Measurements from ENCODE around the gene CASZ1. TPM values are rescaled to one million over a fixed set of nuclear protein-coding genes. Genes with fewer than 3 reads are reported as not detected.

CASZ1 gene
- total and polyA plus RNA-seq, 9 of the 15 experiments (the other 6 are each of a cell fraction or from before 2014, with no cell fraction given), result 0.01 to 4.0 (median 0.76) TPM; not detected in 1

DNA sequence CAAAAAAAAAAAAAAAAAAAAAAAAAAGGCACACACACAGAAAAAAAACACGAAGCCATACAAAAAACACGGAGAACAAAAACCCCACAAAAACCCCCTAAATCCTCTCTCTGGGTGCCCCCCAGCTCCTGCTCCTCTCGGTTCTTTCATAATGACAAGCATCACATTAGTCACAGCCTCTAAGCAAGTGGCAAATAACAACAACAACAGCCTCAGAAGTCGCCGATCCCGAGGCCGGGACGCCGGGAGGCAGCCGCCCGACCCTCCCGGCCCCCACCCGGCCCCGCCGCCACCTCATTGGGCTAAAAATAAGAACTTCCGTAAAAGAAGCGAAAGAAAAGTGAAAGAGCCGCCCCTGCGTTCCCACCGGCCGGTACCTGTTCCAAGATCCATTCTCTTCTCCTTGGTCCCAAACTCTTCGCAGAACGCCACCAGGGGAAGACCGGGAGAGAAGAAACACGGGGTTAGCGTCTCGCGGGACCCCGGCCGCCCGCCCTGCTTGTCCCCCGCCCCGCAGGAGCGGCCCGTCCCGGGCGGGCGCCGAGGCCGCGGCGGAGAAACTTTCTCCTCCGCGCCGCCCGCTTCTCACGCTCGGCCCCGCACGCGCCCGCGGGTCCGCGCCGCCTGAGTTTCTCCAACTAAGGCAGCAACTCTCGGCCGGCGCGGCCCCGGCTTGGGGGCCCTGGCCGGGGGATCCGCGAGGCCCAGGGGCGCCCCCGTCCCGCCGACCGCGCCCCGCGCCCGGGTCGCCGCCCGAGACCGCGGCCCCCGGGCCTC, 102.8 kb downstream of the CASZ1 start (continued):
- TF ChIP-seq, protein P1, sequence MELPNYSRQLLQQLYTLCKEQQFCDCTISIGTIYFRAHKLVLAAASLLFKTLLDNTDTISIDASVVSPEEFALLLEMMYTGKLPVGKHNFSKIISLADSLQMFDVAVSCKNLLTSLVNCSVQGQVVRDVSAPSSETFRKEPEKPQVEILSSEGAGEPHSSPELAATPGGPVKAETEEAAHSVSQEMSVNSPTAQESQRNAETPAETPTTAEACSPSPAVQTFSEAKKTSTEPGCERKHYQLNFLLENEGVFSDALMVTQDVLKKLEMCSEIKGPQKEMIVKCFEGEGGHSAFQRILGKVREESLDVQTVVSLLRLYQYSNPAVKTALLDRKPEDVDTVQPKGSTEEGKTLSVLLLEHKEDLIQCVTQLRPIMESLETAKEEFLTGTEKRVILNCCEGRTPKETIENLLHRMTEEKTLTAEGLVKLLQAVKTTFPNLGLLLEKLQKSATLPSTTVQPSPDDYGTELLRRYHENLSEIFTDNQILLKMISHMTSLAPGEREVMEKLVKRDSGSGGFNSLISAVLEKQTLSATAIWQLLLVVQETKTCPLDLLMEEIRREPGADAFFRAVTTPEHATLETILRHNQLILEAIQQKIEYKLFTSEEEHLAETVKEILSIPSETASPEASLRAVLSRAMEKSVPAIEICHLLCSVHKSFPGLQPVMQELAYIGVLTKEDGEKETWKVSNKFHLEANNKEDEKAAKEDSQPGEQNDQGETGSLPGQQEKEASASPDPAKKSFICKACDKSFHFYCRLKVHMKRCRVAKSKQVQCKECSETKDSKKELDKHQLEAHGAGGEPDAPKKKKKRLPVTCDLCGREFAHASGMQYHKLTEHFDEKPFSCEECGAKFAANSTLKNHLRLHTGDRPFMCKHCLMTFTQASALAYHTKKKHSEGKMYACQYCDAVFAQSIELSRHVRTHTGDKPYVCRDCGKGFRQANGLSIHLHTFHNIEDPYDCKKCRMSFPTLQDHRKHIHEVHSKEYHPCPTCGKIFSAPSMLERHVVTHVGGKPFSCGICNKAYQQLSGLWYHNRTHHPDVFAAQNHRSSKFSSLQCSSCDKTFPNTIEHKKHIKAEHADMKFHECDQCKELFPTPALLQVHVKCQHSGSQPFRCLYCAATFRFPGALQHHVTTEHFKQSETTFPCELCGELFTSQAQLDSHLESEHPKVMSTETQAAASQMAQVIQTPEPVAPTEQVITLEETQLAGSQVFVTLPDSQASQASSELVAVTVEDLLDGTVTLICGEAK (IDR thresholded peaks at IDR 0.05), result peak; percentile 52; the same call in 1 of the 2 replicates
- TF ChIP-seq, protein P1 (CRISPR knock-in tag; IDR thresholded peaks at IDR 0.05), result no peak
- TF ChIP-seq ZBTB7A (IDR thresholded peaks at IDR 0.05; ENCODE audit: borderline replicate concordance, control insufficient read depth, low read depth, low read length), result peak; percentile 40; the same call in 1 of the 2 replicates
- TF ChIP-seq, protein P2, sequence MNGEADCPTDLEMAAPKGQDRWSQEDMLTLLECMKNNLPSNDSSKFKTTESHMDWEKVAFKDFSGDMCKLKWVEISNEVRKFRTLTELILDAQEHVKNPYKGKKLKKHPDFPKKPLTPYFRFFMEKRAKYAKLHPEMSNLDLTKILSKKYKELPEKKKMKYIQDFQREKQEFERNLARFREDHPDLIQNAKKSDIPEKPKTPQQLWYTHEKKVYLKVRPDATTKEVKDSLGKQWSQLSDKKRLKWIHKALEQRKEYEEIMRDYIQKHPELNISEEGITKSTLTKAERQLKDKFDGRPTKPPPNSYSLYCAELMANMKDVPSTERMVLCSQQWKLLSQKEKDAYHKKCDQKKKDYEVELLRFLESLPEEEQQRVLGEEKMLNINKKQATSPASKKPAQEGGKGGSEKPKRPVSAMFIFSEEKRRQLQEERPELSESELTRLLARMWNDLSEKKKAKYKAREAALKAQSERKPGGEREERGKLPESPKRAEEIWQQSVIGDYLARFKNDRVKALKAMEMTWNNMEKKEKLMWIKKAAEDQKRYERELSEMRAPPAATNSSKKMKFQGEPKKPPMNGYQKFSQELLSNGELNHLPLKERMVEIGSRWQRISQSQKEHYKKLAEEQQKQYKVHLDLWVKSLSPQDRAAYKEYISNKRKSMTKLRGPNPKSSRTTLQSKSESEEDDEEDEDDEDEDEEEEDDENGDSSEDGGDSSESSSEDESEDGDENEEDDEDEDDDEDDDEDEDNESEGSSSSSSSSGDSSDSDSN (IDR thresholded peaks at IDR 0.05; ENCODE audit: borderline replicate concordance in 1 of 2, low read depth in 2 of 2, low read length in 2 of 2), result peak in 1 of 2 experiments; percentile 74; a peak in 1 of 4 replicates
- peak; percentile 30; the same call in 1 of the 2 replicates for TF ChIP-seq PHF8 (IDR thresholded peaks at IDR 0.05; ENCODE audit: borderline replicate concordance, low read length)
- TF ChIP-seq CXXC5 (CRISPR knock-in tag; IDR thresholded peaks at IDR 0.05), result peak; percentile 76
- TF ChIP-seq NONO (IDR thresholded peaks at IDR 0.05; ENCODE audit: low read depth in 2 of 2, low read length in 1 of 2), result 0 out of 4 replicates have a peak, but pooled peaks of 1 of the 2 experiments have one; percentile 31
- TF ChIP-seq, protein P3, sequence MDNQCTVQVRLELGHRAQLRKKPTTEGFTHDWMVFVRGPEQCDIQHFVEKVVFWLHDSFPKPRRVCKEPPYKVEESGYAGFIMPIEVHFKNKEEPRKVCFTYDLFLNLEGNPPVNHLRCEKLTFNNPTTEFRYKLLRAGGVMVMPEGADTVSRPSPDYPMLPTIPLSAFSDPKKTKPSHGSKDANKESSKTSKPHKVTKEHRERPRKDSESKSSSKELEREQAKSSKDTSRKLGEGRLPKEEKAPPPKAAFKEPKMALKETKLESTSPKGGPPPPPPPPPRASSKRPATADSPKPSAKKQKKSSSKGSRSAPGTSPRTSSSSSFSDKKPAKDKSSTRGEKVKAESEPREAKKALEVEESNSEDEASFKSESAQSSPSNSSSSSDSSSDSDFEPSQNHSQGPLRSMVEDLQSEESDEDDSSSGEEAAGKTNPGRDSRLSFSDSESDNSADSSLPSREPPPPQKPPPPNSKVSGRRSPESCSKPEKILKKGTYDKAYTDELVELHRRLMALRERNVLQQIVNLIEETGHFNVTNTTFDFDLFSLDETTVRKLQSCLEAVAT (IDR thresholded peaks at IDR 0.05), result 0 out of 4 replicates have a peak, but pooled peaks of 1 of the 2 experiments have one; percentile 53
- no peak for TF ChIP-seq KHSRP (IDR thresholded peaks at IDR 0.05)
- TF ChIP-seq, protein P4, sequence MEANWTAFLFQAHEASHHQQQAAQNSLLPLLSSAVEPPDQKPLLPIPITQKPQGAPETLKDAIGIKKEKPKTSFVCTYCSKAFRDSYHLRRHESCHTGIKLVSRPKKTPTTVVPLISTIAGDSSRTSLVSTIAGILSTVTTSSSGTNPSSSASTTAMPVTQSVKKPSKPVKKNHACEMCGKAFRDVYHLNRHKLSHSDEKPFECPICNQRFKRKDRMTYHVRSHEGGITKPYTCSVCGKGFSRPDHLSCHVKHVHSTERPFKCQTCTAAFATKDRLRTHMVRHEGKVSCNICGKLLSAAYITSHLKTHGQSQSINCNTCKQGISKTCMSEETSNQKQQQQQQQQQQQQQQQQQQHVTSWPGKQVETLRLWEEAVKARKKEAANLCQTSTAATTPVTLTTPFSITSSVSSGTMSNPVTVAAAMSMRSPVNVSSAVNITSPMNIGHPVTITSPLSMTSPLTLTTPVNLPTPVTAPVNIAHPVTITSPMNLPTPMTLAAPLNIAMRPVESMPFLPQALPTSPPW (CRISPR knock-in tag; IDR thresholded peaks at IDR 0.05), result peak; percentile 75
- TF ChIP-seq ZFX (CRISPR knock-in tag; IDR thresholded peaks at IDR 0.05), result peak; percentile 64
